ENCODE results near the gene SLC41A2.

The SLC41A2 gene

GRCh38 chr12:104933128-104933527 is 25.0 kb downstream of the SLC41A2 start:
- no peak for TF ChIP-seq CTCF (IDR thresholded peaks at IDR 0.05)

GRCh38 chr12:104930388-104931326 is 27.4 kb downstream of the SLC41A2 start:
- Histone ChIP-seq H3K27ac (no peak overlapping the region), H3K9me3 (no peaks in the 10 kb centered on the region), H3K36me3 (no peaks in the 10 kb centered on the region), H3K4me1 (ENCODE audit: control insufficient read depth in 1 of 2, insufficient read depth in 1 of 2, low read depth in 1 of 2, low read length in 1 of 2) (no peaks in the 10 kb centered on the region), H3K27me3 (no peaks in the 10 kb centered on the region), H3K4me3 (ENCODE audit: low read depth in 1 of 2, low read length in 1 of 2) (no peak overlapping the region)
- no peak for TF ChIP-seq CTCF (IDR thresholded peaks at IDR 0.05)

More at GRCh38 chr12:104933128-104933527, 25.0 kb downstream of the SLC41A2 start:
- Histone ChIP-seq H3K4me1 (ENCODE audit: control insufficient read depth in 1 of 2, insufficient read depth in 1 of 2, low read depth in 1 of 2, low read length in 1 of 2) (no peaks in the 10 kb centered on the region), H3K9me3 (no peaks in the 10 kb centered on the region), H3K27ac (no peak overlapping the region), H3K4me3 (ENCODE audit: low read depth in 1 of 2, low read length in 1 of 2) (no peak overlapping the region), H3K27me3 (no peaks in the 10 kb centered on the region), H3K36me3 (no peaks in the 10 kb centered on the region)

GRCh38 chr12:104929977-104930376 is 28.1 kb downstream of the SLC41A2 start:
- Histone ChIP-seq H3K27me3 (no peaks in the 10 kb centered on the region), H3K4me3 (ENCODE audit: low read depth in 1 of 2, low read length in 1 of 2) (no peak overlapping the region), H3K27ac (no peak overlapping the region), H3K36me3 (no peaks in the 10 kb centered on the region), H3K9me3 (no peaks in the 10 kb centered on the region), H3K4me1 (ENCODE audit: control insufficient read depth in 1 of 2, insufficient read depth in 1 of 2, low read depth in 1 of 2, low read length in 1 of 2) (no peaks in the 10 kb centered on the region)
- no peak for TF ChIP-seq CTCF (IDR thresholded peaks at IDR 0.05)

DNA sequence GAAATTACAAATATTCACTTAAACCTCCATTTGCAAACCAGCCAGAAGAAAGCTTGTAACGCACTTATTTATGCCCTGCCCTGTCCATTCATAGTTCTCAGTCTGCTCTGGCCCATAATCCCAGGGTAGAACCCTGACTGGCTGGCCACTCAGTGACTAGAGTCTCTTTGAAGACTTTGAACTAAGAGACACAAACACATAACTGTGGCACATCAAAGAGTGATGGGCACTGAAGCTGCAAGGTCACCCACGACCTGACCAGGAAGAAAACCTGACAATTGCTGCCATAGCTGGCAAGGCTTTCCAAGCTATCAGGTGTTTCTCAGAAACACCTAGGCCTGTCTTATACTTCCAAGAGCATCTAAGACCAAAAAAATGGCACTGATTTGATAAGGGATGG is 28.7 kb downstream of the SLC41A2 start:
- Histone ChIP-seq H3K36me3 (no peaks in the 10 kb centered on the region), H3K9me3 (no peaks in the 10 kb centered on the region), H3K4me3 (ENCODE audit: low read depth in 1 of 2, low read length in 1 of 2) (no peak overlapping the region), H3K27ac (no peak overlapping the region), H3K4me1 (ENCODE audit: control insufficient read depth in 1 of 2, insufficient read depth in 1 of 2, low read depth in 1 of 2, low read length in 1 of 2) (no peaks in the 10 kb centered on the region), H3K27me3 (no peaks in the 10 kb centered on the region)
- TF ChIP-seq CTCF (IDR thresholded peaks at IDR 0.05) = no peak

DNA sequence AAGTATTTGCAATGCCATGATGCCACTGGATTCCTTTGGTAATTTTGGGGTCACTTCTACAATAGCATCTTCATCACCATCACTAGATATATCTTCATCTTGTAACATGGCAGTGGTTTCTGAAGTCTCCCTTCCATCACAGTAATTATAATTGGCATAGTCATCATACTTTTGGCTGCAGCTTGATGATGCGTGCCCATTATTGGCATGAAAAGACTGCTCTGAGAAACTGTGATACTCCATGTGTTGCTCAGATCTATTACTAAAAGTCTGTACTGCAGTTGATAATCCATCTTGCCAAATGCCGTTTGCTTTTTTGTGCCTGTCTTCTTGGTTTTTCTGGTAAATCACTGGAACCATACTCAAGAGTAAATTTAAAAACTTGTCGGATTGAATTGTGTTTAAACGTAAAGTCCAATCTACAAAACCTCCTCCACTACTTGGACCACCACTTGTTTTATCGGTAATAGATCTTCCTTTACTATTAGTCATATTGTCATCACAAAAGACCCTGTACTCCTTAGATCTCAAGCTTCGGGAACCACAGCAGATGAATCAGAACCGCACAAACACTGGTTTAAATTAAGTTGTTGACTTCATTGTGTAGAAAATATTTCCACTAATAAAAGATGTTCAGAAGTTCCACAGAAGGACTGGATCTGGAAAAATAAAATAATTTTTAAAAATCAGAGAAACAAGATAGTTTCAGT is 29.9 kb downstream of the SLC41A2 start:
- no peaks in the 10 kb centered on the region for H3K4me1 ChIP-seq (ENCODE audit: control insufficient read depth in 1 of 2, insufficient read depth in 1 of 2, low read depth in 1 of 2, low read length in 1 of 2)
- no peaks in the 10 kb centered on the region for H3K9me3 ChIP-seq
- no peaks in the 10 kb centered on the region for H3K36me3 ChIP-seq
- no peak overlapping the region for H3K4me3 ChIP-seq (ENCODE audit: low read depth in 1 of 2, low read length in 1 of 2)
- no peaks in the 10 kb centered on the region for H3K27me3 ChIP-seq
- no peak for TF ChIP-seq CTCF (IDR thresholded peaks at IDR 0.05)
- H3K27ac ChIP-seq = no peak overlapping the region
